GM12892 (cell line): ENCODE results near the gene CACNA2D4.

Experiments
- POLR2A ChIP-seq: IDR thresholded peaks from 2 replicates; pipeline ENCODE4 v1.6.1; 2011; ENCODE audit warnings: low read depth, low read length, control low read depth
- POLR2AphosphoS5 ChIP-seq: IDR thresholded peaks from 2 replicates; pipeline ENCODE4 v1.6.1; 2011; ENCODE audit warnings: low read depth, low read length, control low read depth

DNA sequence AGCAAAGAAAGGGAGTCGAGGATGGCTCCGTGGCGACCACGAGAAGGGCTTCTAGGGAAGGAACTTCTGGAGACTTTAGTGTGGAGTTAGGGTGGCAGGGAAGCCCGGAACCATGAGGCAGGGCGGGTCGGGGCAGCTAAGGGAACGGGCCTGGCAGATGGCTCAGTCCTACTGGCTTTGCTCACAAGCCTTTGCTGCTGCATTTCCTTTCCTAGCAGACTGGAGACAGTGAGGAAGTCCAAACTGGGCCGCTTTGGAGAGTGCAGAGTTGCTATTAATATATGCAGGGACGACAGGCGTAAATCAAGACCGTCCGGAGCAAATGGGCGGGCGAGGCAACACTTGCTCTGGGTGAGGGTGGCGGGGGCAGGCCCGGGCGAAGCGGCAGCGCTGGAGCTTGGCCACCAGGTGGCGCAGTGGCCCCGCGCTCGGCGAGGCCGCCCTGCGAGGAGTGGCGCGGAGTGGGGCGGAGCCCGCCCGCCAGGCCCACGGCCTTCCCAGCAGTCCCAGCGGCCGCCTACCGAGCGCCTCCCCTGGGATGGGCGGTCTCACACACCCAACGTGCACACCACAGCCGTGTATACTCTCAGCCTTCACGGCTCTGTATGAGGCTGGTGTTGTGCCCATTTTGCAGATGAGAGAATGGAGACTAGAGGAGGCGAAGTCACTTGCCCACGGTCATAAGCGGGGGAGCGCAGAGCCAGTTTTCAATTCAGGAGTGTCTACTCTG, 122.5 kb downstream of the CACNA2D4 start:
- TF ChIP-seq POLR2A, result peak; percentile 89
- peak; percentile 85 for TF ChIP-seq POLR2AphosphoS5
